NOMO-1 treated with dmso at 0.1 percent for 144 hours (cell line): ENCODE results near the gene HERC3.
"Not testable (repeated sequence)": the region's sequence is repeated elsewhere in the genome, so short reads cannot be mapped to it uniquely, and the experiment has no call there.

Experiments used
- DNase-seq: peaks from one replicate; lab custom pipeline; 2025; ENCODE audit not compliant: unreplicated experiment; lab: John Stamatoyannopoulos, UW

HERC3 gene

DNA sequence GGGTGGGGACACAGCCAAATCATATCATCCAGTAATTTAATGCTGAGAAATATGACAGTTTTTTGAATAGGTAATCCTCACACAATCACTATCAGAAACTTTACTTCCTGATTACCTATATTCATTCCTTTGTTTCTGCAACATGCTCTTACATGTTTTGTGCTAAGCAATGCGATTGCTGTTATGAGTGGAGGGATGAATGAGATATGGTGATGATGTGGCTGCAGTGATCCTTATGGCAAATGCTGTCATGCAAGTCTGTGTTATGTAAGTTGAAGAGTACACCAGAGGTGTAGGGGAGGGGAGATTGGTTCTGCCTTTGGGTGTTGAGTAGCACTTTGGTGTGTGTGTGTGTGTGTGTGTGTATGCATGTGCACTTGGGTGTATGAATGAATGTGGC is 14.6 kb downstream of the HERC3 start:
- DNase-seq, result no peak

GRCh38 chr4:88609387-88609786 is 17.1 kb downstream of the HERC3 start:
- no peak for DNase-seq

GRCh38 chr4:88609794-88610193 is 17.5 kb downstream of the HERC3 start:
- not testable (repeated sequence) for DNase-seq

GRCh38 chr4:88610771-88611170 is 18.5 kb downstream of the HERC3 start:
- DNase-seq, result no peak

DNA sequence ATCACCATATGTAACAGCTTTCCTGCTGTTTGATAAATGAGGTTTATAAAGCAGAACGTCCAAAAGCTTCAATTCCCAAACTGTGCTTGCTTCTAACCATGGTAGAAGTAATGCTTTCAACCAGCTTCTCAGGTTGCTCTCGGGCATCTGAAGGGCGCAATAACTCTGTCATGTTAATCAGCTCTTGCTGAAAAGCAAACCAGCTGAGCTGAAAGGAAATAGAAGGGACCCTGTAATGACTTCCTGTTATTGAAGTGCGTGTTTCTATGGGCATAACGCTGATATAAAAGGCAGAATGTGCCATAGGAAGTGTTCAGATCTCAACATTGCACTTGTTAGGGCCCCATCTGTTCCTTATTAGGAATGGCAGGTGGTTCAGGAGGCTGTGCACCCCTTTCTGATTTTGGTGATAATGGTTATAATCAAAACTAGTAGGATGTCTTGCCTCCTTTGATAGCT is 21.2 kb downstream of the HERC3 start:
- peak; percentile 30 for DNase-seq

- no peak for DNase-seq
Observed at GRCh38 chr4:88614058-88614457, 21.8 kb downstream of the HERC3 start.

GRCh38 chr4:88616275-88617150 is 24.2 kb downstream of the HERC3 start:
- no peak for DNase-seq

- no peak for DNase-seq
Observed at GRCh38 chr4:88618782-88619485, 26.7 kb downstream of the HERC3 start.

GRCh38 chr4:88619971-88620370 is 27.7 kb downstream of the HERC3 start:
- DNase-seq, result no peak

GRCh38 chr4:88621763-88622327 is 29.6 kb downstream of the HERC3 start:
- no peak for DNase-seq

GRCh38 chr4:88623097-88623496 is 30.8 kb downstream of the HERC3 start:
- DNase-seq, result no peak

DNA sequence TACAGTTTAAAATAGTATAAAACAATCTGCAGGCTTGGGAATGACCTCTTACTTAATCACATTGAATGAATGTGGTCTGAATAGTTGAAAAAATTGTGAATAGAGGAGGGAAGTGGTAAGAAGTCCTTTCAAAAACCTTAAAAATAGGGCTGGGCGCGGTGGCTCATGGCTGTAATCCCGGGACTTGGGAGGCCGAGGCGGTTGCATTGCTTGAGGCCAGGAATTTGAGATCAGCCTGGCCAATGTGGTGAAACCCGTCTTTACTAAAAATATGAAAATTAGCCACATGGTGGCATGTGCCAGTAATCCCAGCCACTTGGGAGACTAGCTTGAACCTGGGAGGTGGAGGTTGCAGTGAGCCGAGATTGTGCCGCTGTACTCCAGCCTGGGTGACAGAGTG is 36.5 kb downstream of the HERC3 start:
- DNase-seq, result no peak

- DNase-seq, result no peak
Observed at GRCh38 chr4:88629826-88630225, 37.5 kb downstream of the HERC3 start.

DNA sequence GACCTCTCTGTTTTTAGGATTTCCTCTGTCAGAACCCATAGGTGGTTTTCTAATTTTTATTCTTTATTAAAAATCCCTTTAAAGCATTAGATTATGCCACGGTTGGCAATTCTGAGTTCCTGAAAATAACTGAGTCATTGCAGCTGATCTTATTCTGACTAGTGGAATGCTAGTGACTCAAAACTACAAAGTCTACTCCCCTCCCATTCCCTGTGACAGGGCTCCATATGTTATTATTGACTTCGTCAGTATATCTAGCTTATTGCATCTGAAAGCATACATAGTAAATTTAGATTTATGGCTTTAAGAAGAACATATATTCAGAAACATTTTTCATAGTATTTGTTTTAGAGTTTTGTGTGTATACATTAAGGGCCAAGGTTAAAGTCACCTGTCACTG is 38.5 kb downstream of the HERC3 start:
- no peak for DNase-seq

GRCh38 chr4:88643932-88644331 is 51.7 kb downstream of the HERC3 start:
- no peak for DNase-seq

GRCh38 chr4:88645994-88646393 is 53.7 kb downstream of the HERC3 start:
- no peak for DNase-seq

DNA sequence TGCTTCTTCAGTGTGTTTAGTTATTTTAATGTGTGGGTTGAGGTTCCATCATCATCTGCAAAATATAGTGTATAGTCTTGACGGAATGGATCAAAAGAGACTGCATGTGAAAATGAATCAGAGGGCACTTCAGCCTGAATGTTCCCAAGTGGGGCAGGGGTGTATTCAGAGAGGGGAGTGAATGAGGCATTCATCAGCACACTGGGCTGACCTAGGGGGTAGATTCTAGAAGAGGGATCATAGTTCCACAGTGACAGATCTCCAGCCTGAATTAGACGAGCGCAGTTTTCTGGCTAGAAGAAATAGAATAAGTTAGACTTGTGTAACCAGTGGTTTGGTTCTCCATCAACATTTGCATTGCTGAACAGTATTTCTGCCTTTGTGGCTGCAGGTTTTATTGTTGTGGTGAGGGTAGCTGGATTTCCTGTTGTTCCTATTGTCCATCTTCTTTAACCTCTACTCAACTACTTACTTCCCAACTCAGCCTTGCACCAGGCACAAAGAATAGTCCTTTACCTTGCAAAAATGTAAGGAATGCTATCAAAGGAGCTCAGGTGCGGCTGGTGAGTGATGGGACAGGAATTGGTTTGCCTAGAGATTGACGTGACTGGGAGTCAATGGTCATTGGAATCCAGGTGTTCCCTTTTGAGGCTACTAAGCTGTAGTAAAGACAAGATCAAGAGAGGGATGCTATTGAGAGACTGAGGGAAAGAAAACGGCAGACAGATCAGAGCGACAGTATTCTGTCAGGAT is 54.4 kb downstream of the HERC3 start:
- DNase-seq, result no peak

- DNase-seq, result no peak
Observed at GRCh38 chr4:88649716-88650115, 57.4 kb downstream of the HERC3 start.

GRCh38 chr4:88653371-88653946 is 61.2 kb downstream of the HERC3 start:
- no peak for DNase-seq

GRCh38 chr4:88655226-88655625 is 62.9 kb downstream of the HERC3 start:
- DNase-seq, result no peak
